IMR-90 (cell line): ENCODE data around the gene NUBP2. TPM values are rescaled to one million over a fixed set of nuclear protein-coding genes. Genes with fewer than 3 reads are reported as not detected.
A peak's percentile ranks its signal among the peaks of the same experiment; 100 is the strongest.

Experiments
- ATAC-seq: fragments of 200-7000 bp; cut with Tn5 transposase; 2 replicates; pipeline ENCODE4 v1.9.1; 2020; ENCODE audit warnings: low read depth, mild to moderate bottlenecking, moderate library complexity
- BruUV-seq: library from RNA; stranded (reverse); fragments of 400-500 nt; replicated peaks from 2 replicates; lab custom pipeline; 2021; lab: Mats Ljungman, UMichigan
- CTCF ChIA-PET: fragments of 300-600 bp; formaldehyde crosslinking; extraction: SDS; loops from one replicate; lab custom pipeline; 2021; ENCODE audit warnings: antibody characterized with exemption; lab: Yijun Ruan, JAX
- POLR2A ChIA-PET: fragments of 300-600 bp; sonication (Branson Sonifier 250); formaldehyde crosslinking; loops from one replicate; lab custom pipeline; 2022; ENCODE audit warnings: antibody characterized with exemption; ENCODE audit not compliant: unreplicated experiment; lab: Charles Lee
- DNase-seq: peaks from one replicate; pipeline ENCODE4 v3.0.0; 2013
- H2AFZ ChIP-seq: replicated peaks from 2 replicates; pipeline ENCODE3; 2013; ENCODE audit warnings: low read length, mild to moderate bottlenecking; ENCODE audit not compliant: poor library complexity
- H2AK5ac ChIP-seq: 2 replicates; pipeline ENCODE4 v1.6.1; 2013; ENCODE audit warnings: low read depth, low read length, inconsistent platforms
- H2AK9ac ChIP-seq: replicated peaks from 2 replicates; pipeline ENCODE3; 2013; ENCODE audit warnings: mild to moderate bottlenecking, low read depth, low read length, moderate library complexity; ENCODE audit not compliant: poor library complexity
- H2BK120ac ChIP-seq: 2 replicates; pipeline ENCODE4 v1.6.1; 2013; ENCODE audit warnings: low read depth, low read length, inconsistent platforms
- H2BK15ac ChIP-seq: 3 replicates; pipeline ENCODE4 v1.6.1; 2013; ENCODE audit warnings: low read depth, low read length, inconsistent platforms
- H2BK20ac ChIP-seq: 2 replicates; pipeline ENCODE4 v1.6.1; 2013; ENCODE audit warnings: low read depth, mild to moderate bottlenecking, inconsistent platforms, low read length, moderate library complexity
- H2BK5ac ChIP-seq: 2 replicates; pipeline ENCODE4 v1.6.1; 2013; ENCODE audit warnings: mild to moderate bottlenecking, low read depth, low read length, inconsistent platforms; ENCODE audit not compliant: poor library complexity, severe bottlenecking
- H3K14ac ChIP-seq: replicated peaks from 2 replicates; pipeline ENCODE4 v1.6.1; 2013; ENCODE audit warnings: low read depth, low read length, inconsistent platforms
- H3K18ac ChIP-seq: 2 replicates; pipeline ENCODE4 v1.6.1; 2013; ENCODE audit warnings: low read depth, low read length, control low read depth
- H3K23ac ChIP-seq: 2 replicates; pipeline ENCODE4 v1.6.1; 2013; ENCODE audit warnings: low read depth, low read length, inconsistent platforms
- H3K27ac ChIP-seq: 2 replicates; pipeline ENCODE4 v1.5.1; 2013; ENCODE audit warnings: mild to moderate bottlenecking, control low read depth, low read length; ENCODE audit not compliant: insufficient read depth
- H3K27me3 ChIP-seq: 2 replicates; pipeline ENCODE4 v1.6.1; 2013; ENCODE audit warnings: low read length; ENCODE audit not compliant: control insufficient read depth, insufficient read depth
- H3K36me3 ChIP-seq: 2 replicates; pipeline ENCODE4 v1.6.1; 2013; ENCODE audit warnings: low read length, mixed read lengths; ENCODE audit not compliant: control insufficient read depth, insufficient read depth
- H3K4ac ChIP-seq: 2 replicates; pipeline ENCODE4 v1.6.1; 2013; ENCODE audit warnings: low read depth, low read length, inconsistent platforms
- H3K4me1 ChIP-seq: 2 replicates; pipeline ENCODE4 v1.6.1; 2013; ENCODE audit warnings: low read length, mixed read lengths; ENCODE audit not compliant: control insufficient read depth, insufficient read depth
- H3K4me2 ChIP-seq: 2 replicates; pipeline ENCODE4 v1.6.1; 2013; ENCODE audit warnings: low read depth, mild to moderate bottlenecking, control low read depth, low read length, moderate library complexity
- H3K4me3 ChIP-seq: 2 replicates; pipeline ENCODE4 v1.5.1; 2013; ENCODE audit warnings: low read depth, mild to moderate bottlenecking, control low read depth, low read length, moderate library complexity; ENCODE audit not compliant: insufficient read depth
- H3K56ac ChIP-seq: 2 replicates; pipeline ENCODE4 v1.6.1; 2013; ENCODE audit warnings: low read length, inconsistent platforms; ENCODE audit not compliant: insufficient read depth; ENCODE audit errors: extremely low read depth
- H3K79me1 ChIP-seq, 2 experiments: 2 replicates each; pipeline ENCODE4 v1.6.1; 2013; ENCODE audit warnings: low read length in 2 of 2, inconsistent platforms in 1 of 2, low read depth in 1 of 2
- H3K9ac ChIP-seq: 2 replicates; pipeline ENCODE4 v1.6.1; 2013; ENCODE audit warnings: low read depth, low read length, control low read depth
- H3K9me1 ChIP-seq: 2 replicates; pipeline ENCODE4 v1.6.1; 2013; ENCODE audit warnings: low read length, inconsistent platforms; ENCODE audit not compliant: insufficient read depth
- H3K9me3 ChIP-seq: 2 replicates; pipeline ENCODE4 v1.6.1; 2013; ENCODE audit warnings: low read length; ENCODE audit not compliant: control insufficient read depth, insufficient read depth
- H4K20me1 ChIP-seq: 2 replicates; pipeline ENCODE4 v1.6.1; 2013; ENCODE audit warnings: low read length, inconsistent platforms; ENCODE audit not compliant: insufficient read depth
- H4K5ac ChIP-seq: 2 replicates; pipeline ENCODE4 v1.6.1; 2013; ENCODE audit warnings: mild to moderate bottlenecking, low read depth, low read length, control low read depth
- H4K8ac ChIP-seq, 2 experiments: 2 replicates each; pipeline ENCODE4 v1.6.1; 2013; ENCODE audit warnings: low read depth in 2 of 2, low read length in 2 of 2, control low read depth in 1 of 2, inconsistent platforms in 1 of 2
- H4K91ac ChIP-seq: 2 replicates; pipeline ENCODE4 v1.6.1; 2013; ENCODE audit warnings: low read depth, low read length, inconsistent platforms; ENCODE audit not compliant: insufficient read depth
- MXI1 ChIP-seq: IDR thresholded peaks from 2 replicates; pipeline ENCODE4 v1.6.1; 2012; ENCODE audit warnings: low read depth, mild to moderate bottlenecking, low read length, moderate library complexity, borderline replicate concordance
- POLR2A ChIP-seq: IDR thresholded peaks from 2 replicates; pipeline ENCODE4 v1.6.1; 2012; ENCODE audit warnings: mild to moderate bottlenecking, low read depth, low read length
- WGBS, 2 experiments: methylation state at CpG; one replicate each; pipeline versions ENCODE4 v1.1.5 to v1.1.7; 2013; ENCODE audit warnings: missing lambda C conversion rate in 2 of 2; ENCODE audit not compliant: insufficient read length in 1 of 2; ENCODE audit errors: extremely low coverage in 2 of 2; 5-methylcytosine and 5-hydroxymethylcytosine counted together
- dilution Hi-C: fragments of 300-500 bp; cut with HindIII; formaldehyde crosslinking; loops from one replicate; pipeline ENCODE4 v1.14.3; 2018; ENCODE audit warnings: low sequenced_read_pairs; ENCODE audit not compliant: unreplicated experiment
- in situ Hi-C: fragments of 300-500 bp; cut with MboI; formaldehyde crosslinking; loops from 3 replicates; pipeline ENCODE4 v1.14.3; 2019; ENCODE audit warnings: low sequenced_read_pairs, inconsistent platforms, mixed read lengths
- intact Hi-C: fragments of 100-400 bp; cut with micrococcal nuclease; formaldehyde crosslinking; loops from 2 replicates; pipeline ENCODE4 v1.10.0; 2022
- polyA plus RNA-seq, 3 experiments: library from polyadenylated mRNA; depleted of rRNA; stranded (reverse); fragments of >200 nt; gene quantifications; 2 replicates each; pipeline ENCODE4 v1.2.3, GENCODE V29; 2012; ENCODE audit warnings: low replicate concordance in 1 of 3
- total RNA-seq: library from RNA; depleted of rRNA; stranded (reverse); fragments of >200 nt; gene quantifications from 2 replicates; pipeline ENCODE4 v1.2.3, GENCODE V29; 2012

NUBP2 gene
- total and polyA plus RNA-seq, 2 of the 4 experiments (the other 2 are of a cell fraction), result 62.6 to 131 TPM

- Histone ChIP-seq H2AK9ac (peak overlapping the region; percentile 100), H3K4me3 (peak overlapping the region; percentile 93), H3K18ac (no peak overlapping the region), H3K36me3 (peaks cover 25% of the 10 kb centered on the region; the same call in 1 of the 2 replicates), H3K56ac (no peak overlapping the region), H3K9me1 (0 out of 2 replicates have a peak, but pooled peaks cover 3% of the 10 kb centered on the region), H3K4me2 (peak overlapping the region; percentile 93), H3K9me3 (no peaks in the 10 kb centered on the region), H2AK5ac (peak overlapping the region; percentile 25), H3K27ac (peak overlapping the region; percentile 76), H3K9ac (peak overlapping the region; percentile 78), H3K27me3 (no peaks in the 10 kb centered on the region), H2AFZ (peak overlapping the region; percentile 94), H4K5ac (no peak overlapping the region), H2BK15ac (no peak overlapping the region), H3K4ac (peak overlapping the region; percentile 44), H2BK120ac (no peak overlapping the region), H3K14ac (peak overlapping the region; percentile 43), H2BK5ac (peak overlapping the region; percentile 47), H3K79me1 (peaks cover 12 to 56% of the 10 kb centered on the region in 2 experiments), H4K91ac (peak overlapping the region; percentile 11; the same call in 1 of the 2 replicates), H3K4me1 (peaks cover 13% of the 10 kb centered on the region), H2BK20ac (no peak overlapping the region), H4K20me1 (peaks cover 35% of the 10 kb centered on the region), H4K8ac (peak overlapping the region; percentile 33 to 77; a peak in 2 of 4 replicates), H3K23ac (peak overlapping the region; percentile 69)
- in situ Hi-C loops (no loop called here), dilution Hi-C loops (no loop called here), intact Hi-C loops (no loop called here)
- CTCF ChIA-PET, result interaction anchor here (0.9 kb wide), 1 partner anchor 37 kb away, joined by 3 read pairs; no protein-coding TSS in a partner anchor
- peak; percentile 24 for DNase-seq
- TF ChIP-seq MXI1, result 0 out of 2 replicates have a peak, but pooled peaks have one; percentile 1
- no peak for TF ChIP-seq POLR2A
- 2% methylated on average over 15 of the region's 45 CpGs; no CpG with 5 or more reads in 1 of the 2 experiments for WGBS, 2 experiments
- ATAC-seq, result peak; percentile 4
- POLR2A ChIA-PET, result no interaction called here
- no TSS peak for BruUV-seq
Observed at GRCh38 chr16:1773703-1774447, 8.9 kb upstream of the NUBP2 start.
